ENCODE measurements around the gene WDR13.

GRCh38 chrX:48560056-48560455 is 37.2 kb upstream of the WDR13 start:
- no peak for TF ChIP-seq CTCF (conservative IDR thresholded peaks at IDR 0.05; ENCODE audit: low read depth, low read length)
- TF ChIP-seq EZH2 (IDR thresholded peaks at IDR 0.05; ENCODE audit: low read length, unreplicated experiment): no peak
